Stimulated activated CD8-positive, alpha-beta memory T cell treated with anti-CD3 and anti-CD28 coated beads, Interleukin-15, amount 100 ng/mL, for 4 hours (primary cell): ENCODE data around the gene CD55.

ENCODE experiments used
- DNase-seq, 2 donors: peaks; one replicate each; pipeline ENCODE4 v3.0.0-alpha.2; 2020; ENCODE audit warnings: low read depth in 2 of 2

CD55 gene

GRCh38 chr1:207321079-207321789 lies at the start of gene CD55:
Gene CD55 (plus strand): TSS chr1:207321678. CDS start chr1:207321766, 88 bp downstream.
- peak; percentile 98 to 99 for DNase-seq

GRCh38 chr1:207274882-207275281 lies 46.6 kb upstream of the CD55 start:
- DNase-seq, result no peak

- DNase-seq, result no peak
Measured at GRCh38 chr1:207276465-207276864, 45.0 kb upstream of the CD55 start.

GRCh38 chr1:207277241-207277640 lies 44.2 kb upstream of the CD55 start:
- DNase-seq, result no peak

- DNase-seq, result no peak
Measured at GRCh38 chr1:207279652-207280051, 41.8 kb upstream of the CD55 start.

- DNase-seq, result no peak
Measured at GRCh38 chr1:207280706-207281105, 40.8 kb upstream of the CD55 start.

GRCh38 chr1:207282058-207282457 lies 39.4 kb upstream of the CD55 start:
- DNase-seq, result no peak

- no peak for DNase-seq
Measured at GRCh38 chr1:207282496-207283380, 38.7 kb upstream of the CD55 start.

GRCh38 chr1:207283421-207283820 lies 38.1 kb upstream of the CD55 start:
- no peak for DNase-seq

GRCh38 chr1:207284209-207284897 lies 37.1 kb upstream of the CD55 start:
- DNase-seq, result no peak

- no peak for DNase-seq
Measured at GRCh38 chr1:207286786-207287468, 34.6 kb upstream of the CD55 start.

- no peak for DNase-seq
Measured at GRCh38 chr1:207288315-207288714, 33.2 kb upstream of the CD55 start.

GRCh38 chr1:207289756-207290155 lies 31.7 kb upstream of the CD55 start:
- no peak for DNase-seq

- no peak for DNase-seq
Measured at GRCh38 chr1:207291723-207292122, 29.8 kb upstream of the CD55 start.

GRCh38 chr1:207298186-207298585 lies 23.3 kb upstream of the CD55 start:
- DNase-seq, result no peak

- DNase-seq, result no peak
Measured at GRCh38 chr1:207298636-207299398, 22.7 kb upstream of the CD55 start.

- DNase-seq, result no peak
Measured at GRCh38 chr1:207300970-207301369, 20.5 kb upstream of the CD55 start.

GRCh38 chr1:207302618-207303393 lies 18.7 kb upstream of the CD55 start:
- DNase-seq, result no peak

- DNase-seq, result no peak
Measured at GRCh38 chr1:207304710-207305488, 16.6 kb upstream of the CD55 start.

- no peak for DNase-seq
Measured at GRCh38 chr1:207305489-207305873, 16.0 kb upstream of the CD55 start.
